B cell (primary cell): ENCODE data around the gene ATP8A2.

Experiments used
- EZH2 ChIP-seq: IDR thresholded peaks from 2 replicates; pipeline ENCODE4 v1.6.1; 2012; ENCODE audit warnings: borderline replicate concordance, low read depth, mild to moderate bottlenecking, moderate library complexity, low read length; ENCODE audit not compliant: insufficient read depth, poor library complexity, severe bottlenecking
- TF ChIP-seq, protein P1 (sequence below): fragments of 200-600 bp; IDR thresholded peaks from one replicate; pipeline ENCODE4 v1.8.0; 2022; ENCODE audit warnings: antibody characterized with exemption, mild to moderate bottlenecking

DNA sequence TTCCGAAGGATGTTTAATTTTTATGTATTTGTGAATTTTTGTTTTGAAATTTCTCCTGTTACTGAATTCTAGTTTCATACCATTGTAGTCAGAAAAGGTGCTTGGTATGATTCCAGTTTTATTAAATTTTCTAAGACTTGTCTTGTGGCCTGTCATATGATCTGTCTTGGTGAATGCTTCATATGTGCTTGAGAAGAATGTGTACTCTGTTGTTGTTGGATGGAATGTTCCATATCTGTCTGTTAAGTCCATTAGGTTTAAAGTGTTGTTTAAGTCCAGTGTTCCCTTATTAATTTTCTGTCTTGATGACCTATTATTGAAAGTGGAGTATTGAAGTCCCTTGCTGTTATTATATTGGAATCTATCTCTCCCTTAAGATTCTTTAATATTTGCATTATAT, 273.9 kb downstream of the ATP8A2 start:
- TF ChIP-seq, protein P1, sequence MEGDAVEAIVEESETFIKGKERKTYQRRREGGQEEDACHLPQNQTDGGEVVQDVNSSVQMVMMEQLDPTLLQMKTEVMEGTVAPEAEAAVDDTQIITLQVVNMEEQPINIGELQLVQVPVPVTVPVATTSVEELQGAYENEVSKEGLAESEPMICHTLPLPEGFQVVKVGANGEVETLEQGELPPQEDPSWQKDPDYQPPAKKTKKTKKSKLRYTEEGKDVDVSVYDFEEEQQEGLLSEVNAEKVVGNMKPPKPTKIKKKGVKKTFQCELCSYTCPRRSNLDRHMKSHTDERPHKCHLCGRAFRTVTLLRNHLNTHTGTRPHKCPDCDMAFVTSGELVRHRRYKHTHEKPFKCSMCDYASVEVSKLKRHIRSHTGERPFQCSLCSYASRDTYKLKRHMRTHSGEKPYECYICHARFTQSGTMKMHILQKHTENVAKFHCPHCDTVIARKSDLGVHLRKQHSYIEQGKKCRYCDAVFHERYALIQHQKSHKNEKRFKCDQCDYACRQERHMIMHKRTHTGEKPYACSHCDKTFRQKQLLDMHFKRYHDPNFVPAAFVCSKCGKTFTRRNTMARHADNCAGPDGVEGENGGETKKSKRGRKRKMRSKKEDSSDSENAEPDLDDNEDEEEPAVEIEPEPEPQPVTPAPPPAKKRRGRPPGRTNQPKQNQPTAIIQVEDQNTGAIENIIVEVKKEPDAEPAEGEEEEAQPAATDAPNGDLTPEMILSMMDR = no peak
- no peak for TF ChIP-seq EZH2
